NCI-H69 (cell line): ENCODE data around the gene UGT1A8.
A peak's percentile ranks its signal among the peaks of the same experiment; 100 is the strongest.
"Not testable (repeated sequence)": the region's sequence is repeated elsewhere in the genome, so short reads cannot be mapped to it uniquely, and the experiment has no call there.

Experiments used
- DNase-seq: peaks from one replicate; lab custom pipeline; 2025; lab: John Stamatoyannopoulos, UW

Gene UGT1A8

GRCh38 chr2:233617476-233617875, at the start of gene UGT1A8:
UGT1A8 (plus strand) TSS chr2:233617633; CDS start chr2:233617708, 75 bp downstream.
- DNase-seq, result not testable (repeated sequence)

GRCh38 chr2:233571001-233571400, 46.4 kb upstream of the UGT1A8 start:
- no peak for DNase-seq

GRCh38 chr2:233571462-233571861, 46.0 kb upstream of the UGT1A8 start:
- no peak for DNase-seq

- DNase-seq, result peak; percentile 1
These were observed 45.0 kb upstream of the UGT1A8 start for GRCh38 chr2:233572468-233572867.

GRCh38 chr2:233577341-233577740, 40.1 kb upstream of the UGT1A8 start:
- DNase-seq, result not testable (repeated sequence)

GRCh38 chr2:233583217-233583965, 34.0 kb upstream of the UGT1A8 start:
- not testable (repeated sequence) for DNase-seq

- no peak for DNase-seq
These were observed 33.2 kb upstream of the UGT1A8 start for GRCh38 chr2:233584210-233584609.

GRCh38 chr2:233588400-233588799, 29.0 kb upstream of the UGT1A8 start:
- DNase-seq, result no peak

- DNase-seq, result not testable (repeated sequence)
These were observed 24.7 kb upstream of the UGT1A8 start for GRCh38 chr2:233592706-233593105.

- DNase-seq, result no peak
These were observed 24.2 kb upstream of the UGT1A8 start for GRCh38 chr2:233593201-233593600.

- DNase-seq, result no peak
These were observed 19.9 kb upstream of the UGT1A8 start for GRCh38 chr2:233597522-233597921.

GRCh38 chr2:233598952-233599351, 18.5 kb upstream of the UGT1A8 start:
- DNase-seq, result no peak

- DNase-seq, result no peak
These were observed 17.0 kb upstream of the UGT1A8 start for GRCh38 chr2:233600386-233600785.

- DNase-seq, result no peak
These were observed 15.4 kb upstream of the UGT1A8 start for GRCh38 chr2:233602076-233602475.

- no peak for DNase-seq
These were observed 13.9 kb upstream of the UGT1A8 start for GRCh38 chr2:233603520-233603919.

GRCh38 chr2:233604826-233605225, 12.6 kb upstream of the UGT1A8 start:
- no peak for DNase-seq

GRCh38 chr2:233605680-233606079, 11.8 kb upstream of the UGT1A8 start:
- DNase-seq, result no peak

GRCh38 chr2:233611284-233611683, 6.1 kb upstream of the UGT1A8 start:
- no peak for DNase-seq

GRCh38 chr2:233620204-233620603, 2.8 kb downstream of the UGT1A8 start:
- DNase-seq, result no peak

- not testable (repeated sequence) for DNase-seq
These were observed 4.4 kb downstream of the UGT1A8 start for GRCh38 chr2:233621863-233622262.

- no peak for DNase-seq
These were observed 10.0 kb downstream of the UGT1A8 start for GRCh38 chr2:233627331-233628025.

- not testable (repeated sequence) for DNase-seq
These were observed 18.9 kb downstream of the UGT1A8 start, which contains the start of gene UGT1A10 for GRCh38 chr2:233636306-233636705. UGT1A10 (plus strand) TSS chr2:233636448; CDS start chr2:233636523, 75 bp downstream.

GRCh38 chr2:233638836-233639235, 21.4 kb downstream of the UGT1A8 start:
- peak; percentile 0 for DNase-seq
